T-helper 17 cell (primary cell): ENCODE results near the gene SLC6A3. TPM values are rescaled to one million over a fixed set of nuclear protein-coding genes. Genes with fewer than 3 reads are reported as not detected.
A peak's percentile ranks its signal among the peaks of the same experiment; 100 is the strongest.
"Not testable (repeated sequence)": the region's sequence is repeated elsewhere in the genome, so short reads cannot be mapped to it uniquely, and the experiment has no call there.

Experiments
- ATAC-seq: fragments of 150-1000 bp; cut with Tn5 transposase; 2 replicates; pipeline ENCODE4 v1.10.0; 2021; ENCODE audit warnings: mild to moderate bottlenecking, moderate library complexity
- DNase-seq, 3 donors: peaks; one replicate each; pipeline versions ENCODE4 v3.0.0 to v3.0.0-alpha.2; 2020 to 2021
- H3K9me3 ChIP-seq: one replicate; pipeline ENCODE4 v1.7.0; 2013; ENCODE audit warnings: low read length, mild to moderate bottlenecking; ENCODE audit not compliant: control insufficient read depth, poor library complexity, severe bottlenecking
- H3K27ac Mint-ChIP-seq: one replicate; pipeline ENCODE4 v1.8.0; 2022; ENCODE audit warnings: mild to moderate bottlenecking, moderate library complexity, mixed read lengths
- H3K27me3 Mint-ChIP-seq: one replicate; pipeline ENCODE4 v1.8.0; 2022; ENCODE audit warnings: mixed read lengths
- H3K36me3 Mint-ChIP-seq: one replicate; pipeline ENCODE4 v1.8.0; 2022; ENCODE audit warnings: low read depth, mixed read lengths
- H3K4me1 Mint-ChIP-seq: one replicate; pipeline ENCODE4 v1.8.0; 2022; ENCODE audit warnings: mild to moderate bottlenecking, mixed read lengths
- H3K4me3 Mint-ChIP-seq: one replicate; pipeline ENCODE4 v1.8.0; 2022; ENCODE audit warnings: mild to moderate bottlenecking, moderate library complexity, mixed read lengths
- total RNA-seq, 4 donors: library from RNA in 2 of 4; stranded (reverse) in 2 of 4; gene quantifications; one replicate each; pipeline ENCODE4 v1.2.3 and lab custom pipeline; 2022 to 2026

Gene SLC6A3
- total RNA-seq, 2 donors from 2014 or later, result not detected

- ATAC-seq, result no peak
- H3K9me3 ChIP-seq, result no peaks in the 10 kb centered on the region
- Mint-ChIP-seq H3K27ac (no peak overlapping the region), H3K36me3 (no peaks in the 10 kb centered on the region), H3K4me1 (peaks cover 9% of the 10 kb centered on the region), H3K4me3 (no peak overlapping the region), H3K27me3 (no peaks in the 10 kb centered on the region)
- no peak for DNase-seq
Measured at GRCh38 chr5:1483064-1483463, 37.8 kb upstream of the SLC6A3 start.

- ATAC-seq (no peak), DNase-seq (no peak)
- Mint-ChIP-seq H3K36me3 (no peaks in the 10 kb centered on the region), H3K4me3 (no peak overlapping the region), H3K4me1 (peaks cover 8% of the 10 kb centered on the region), H3K27ac (peak overlapping the region; percentile 39), H3K27me3 (no peaks in the 10 kb centered on the region)
- no peaks in the 10 kb centered on the region for H3K9me3 ChIP-seq
Measured at GRCh38 chr5:1481959-1482331, 36.7 kb upstream of the SLC6A3 start.

- peak overlapping the region; percentile 39 for H3K27ac Mint-ChIP-seq
- H3K9me3 ChIP-seq, result no peaks in the 10 kb centered on the region
- H3K4me1 Mint-ChIP-seq, result peaks cover 8% of the 10 kb centered on the region
- H3K36me3 Mint-ChIP-seq, result no peaks in the 10 kb centered on the region
- no peak for ATAC-seq
- H3K4me3 Mint-ChIP-seq, result no peak overlapping the region
- no peaks in the 10 kb centered on the region for H3K27me3 Mint-ChIP-seq
- DNase-seq, result no peak
Measured at GRCh38 chr5:1481266-1481958, 36.2 kb upstream of the SLC6A3 start.

GRCh38 chr5:1480806-1481205, 35.6 kb upstream of the SLC6A3 start:
- no peak for DNase-seq
- Mint-ChIP-seq H3K27me3 (no peaks in the 10 kb centered on the region), H3K4me3 (no peak overlapping the region), H3K36me3 (no peaks in the 10 kb centered on the region), H3K4me1 (peaks cover 8% of the 10 kb centered on the region), H3K27ac (no peak overlapping the region)
- ATAC-seq, result no peak
- H3K9me3 ChIP-seq, result no peaks in the 10 kb centered on the region

GRCh38 chr5:1480217-1480616, 35.0 kb upstream of the SLC6A3 start:
- DNase-seq (no peak), ATAC-seq (peak; percentile 42)

GRCh38 chr5:1479581-1480188, 34.4 kb upstream of the SLC6A3 start:
- no peaks in the 10 kb centered on the region for H3K9me3 ChIP-seq
- no peaks in the 10 kb centered on the region for H3K36me3 Mint-ChIP-seq
- DNase-seq, result peak in 2 of 3 donors; percentile 31 to 33
- peaks cover 8% of the 10 kb centered on the region for H3K4me1 Mint-ChIP-seq
- peak; percentile 57 for ATAC-seq
- H3K4me3 Mint-ChIP-seq, result no peak overlapping the region
- H3K27ac Mint-ChIP-seq, result no peak overlapping the region
- no peaks in the 10 kb centered on the region for H3K27me3 Mint-ChIP-seq

More at GRCh38 chr5:1480217-1480616, 35.0 kb upstream of the SLC6A3 start:
- Mint-ChIP-seq H3K36me3 (no peaks in the 10 kb centered on the region), H3K4me1 (peaks cover 8% of the 10 kb centered on the region), H3K27ac (no peak overlapping the region), H3K27me3 (no peaks in the 10 kb centered on the region), H3K4me3 (no peak overlapping the region)
- H3K9me3 ChIP-seq, result no peaks in the 10 kb centered on the region

- Mint-ChIP-seq H3K27me3 (no peaks in the 10 kb centered on the region), H3K27ac (no peak overlapping the region), H3K4me3 (no peak overlapping the region), H3K4me1 (peaks cover 8% of the 10 kb centered on the region), H3K36me3 (no peaks in the 10 kb centered on the region)
- ATAC-seq (no peak), DNase-seq (no peak)
- no peaks in the 10 kb centered on the region for H3K9me3 ChIP-seq
Measured at GRCh38 chr5:1479066-1479465, 33.8 kb upstream of the SLC6A3 start.

GRCh38 chr5:1478271-1479035, 33.2 kb upstream of the SLC6A3 start:
- no peaks in the 10 kb centered on the region for H3K36me3 Mint-ChIP-seq
- ATAC-seq, result no peak
- no peak overlapping the region for H3K4me3 Mint-ChIP-seq
- no peaks in the 10 kb centered on the region for H3K27me3 Mint-ChIP-seq
- no peaks in the 10 kb centered on the region for H3K9me3 ChIP-seq
- no peak for DNase-seq
- H3K27ac Mint-ChIP-seq, result no peak overlapping the region
- H3K4me1 Mint-ChIP-seq, result peaks cover 8% of the 10 kb centered on the region

- no peaks in the 10 kb centered on the region for H3K36me3 Mint-ChIP-seq
- no peaks in the 10 kb centered on the region for H3K27me3 Mint-ChIP-seq
- peaks cover 11% of the 10 kb centered on the region for H3K4me1 Mint-ChIP-seq
- no peak overlapping the region for H3K4me3 Mint-ChIP-seq
- no peak overlapping the region for H3K27ac Mint-ChIP-seq
- H3K9me3 ChIP-seq, result no peaks in the 10 kb centered on the region
- no peak for DNase-seq
- peak; percentile 38 for ATAC-seq
Measured at GRCh38 chr5:1477341-1477740, 32.1 kb upstream of the SLC6A3 start.

- H3K27me3 Mint-ChIP-seq, result no peaks in the 10 kb centered on the region
- ATAC-seq (no peak), DNase-seq (no peak)
- no peak overlapping the region for H3K4me3 Mint-ChIP-seq
- no peaks in the 10 kb centered on the region for H3K9me3 ChIP-seq
- H3K4me1 Mint-ChIP-seq, result peaks cover 9% of the 10 kb centered on the region
- no peak overlapping the region for H3K27ac Mint-ChIP-seq
- no peaks in the 10 kb centered on the region for H3K36me3 Mint-ChIP-seq
Measured at GRCh38 chr5:1476967-1477310, 31.7 kb upstream of the SLC6A3 start.

- Mint-ChIP-seq H3K27ac (no peak overlapping the region), H3K4me1 (peaks cover 8% of the 10 kb centered on the region), H3K4me3 (no peak overlapping the region), H3K36me3 (no peaks in the 10 kb centered on the region), H3K27me3 (no peaks in the 10 kb centered on the region)
- H3K9me3 ChIP-seq, result no peaks in the 10 kb centered on the region
- ATAC-seq, result no peak
- no peak for DNase-seq
Measured at GRCh38 chr5:1476181-1476966, 31.1 kb upstream of the SLC6A3 start.

- not testable (repeated sequence) for H3K9me3 ChIP-seq, DNase-seq, H3K4me3 Mint-ChIP-seq, ATAC-seq, H3K27me3 Mint-ChIP-seq, H3K36me3 Mint-ChIP-seq, H3K27ac Mint-ChIP-seq, H3K4me1 Mint-ChIP-seq
Measured at GRCh38 chr5:1475544-1475900, 30.3 kb upstream of the SLC6A3 start.

GRCh38 chr5:1474866-1475543, 29.8 kb upstream of the SLC6A3 start:
- no peaks in the 10 kb centered on the region for H3K9me3 ChIP-seq
- Mint-ChIP-seq H3K4me3 (no peak overlapping the region), H3K36me3 (no peaks in the 10 kb centered on the region), H3K4me1 (peaks cover 3% of the 10 kb centered on the region), H3K27me3 (no peaks in the 10 kb centered on the region), H3K27ac (no peak overlapping the region)
- no peak for ATAC-seq
- no peak for DNase-seq
